Measurements from ENCODE around the gene FLNA.

- TF ChIP-seq ZNF274 (IDR thresholded peaks at IDR 0.05; ENCODE audit: low read depth, low read length) (no peak), SUZ12 (IDR thresholded peaks at IDR 0.05; ENCODE audit: extremely low read depth, insufficient read depth, insufficient read length) (no peak)
Observed at GRCh38 chrX:154322890-154323289, 51.5 kb downstream of the FLNA start.
